ENCODE results near the gene ADCY5. TPM values are rescaled to one million over a fixed set of nuclear protein-coding genes. Genes with fewer than 3 reads are reported as not detected.

ADCY5 gene
- under 0.01 and 0.20 TPM in 2 replicates for total RNA-seq

DNA sequence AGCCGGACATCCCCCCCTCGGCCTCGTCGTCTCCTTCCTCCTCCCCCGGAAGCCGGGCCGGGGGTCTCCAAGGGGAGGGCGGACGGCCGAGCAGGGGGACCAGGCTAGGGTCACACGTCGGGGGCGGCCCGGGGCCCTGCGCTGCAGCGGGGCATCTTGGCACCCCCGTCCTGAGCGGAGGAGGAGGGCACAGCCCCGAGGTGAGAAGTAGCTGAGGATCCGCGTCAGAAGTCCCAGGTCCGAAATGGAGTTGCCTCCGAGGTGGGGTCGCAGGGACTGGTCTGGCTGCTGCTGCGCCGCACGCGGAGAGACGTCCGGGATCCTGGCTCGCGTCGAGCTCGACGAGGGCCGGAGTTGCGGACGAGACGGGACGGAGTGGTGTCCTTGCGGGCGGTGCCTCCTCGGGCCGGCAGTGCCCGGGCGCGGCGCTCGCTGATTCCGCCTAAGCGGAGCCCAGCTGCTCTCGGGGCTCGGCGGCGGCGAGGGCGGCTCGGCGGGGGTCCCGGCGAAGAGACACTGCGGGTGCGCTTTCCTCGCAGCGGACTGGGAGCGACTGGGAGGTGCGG, at the start of gene ADCY5:
TSS of gene ADCY5 (minus strand) at position 555 of the 566 bp plus-strand sequence. CDS start at position 10, 545 bp downstream.

Other genes starting within 250 kb of the ADCY5 start
- 26.8 and 27.8 TPM in 2 replicates for gene SEC22A, start 247.1 kb downstream of the ADCY5 start, total RNA-seq
- 14.0 and 22.1 TPM in 2 replicates for gene HACD2, start 136.0 kb upstream of the ADCY5 start, total RNA-seq

Measured in subcutaneous preadipocyte (primary cell).